K562 (cell line): ENCODE data around the gene PDE8A. TPM values are rescaled to one million over a fixed set of nuclear protein-coding genes. Genes with fewer than 3 reads are reported as not detected.

Source experiments
- ATAC-seq: fragments of 200-7000 bp; cut with Tn5 transposase; 3 replicates; pipeline ENCODE4 v1.9.1; 2020; ENCODE audit warnings: moderate library complexity
- BruUV-seq: library from RNA; stranded (reverse); fragments of 400-500 nt; replicated peaks from 2 replicates; lab custom pipeline; 2021; lab: Mats Ljungman, UMichigan
- CTCF ChIA-PET: fragments of 300-600 bp; formaldehyde crosslinking; extraction: SDS; loops from one replicate; lab custom pipeline; 2021; ENCODE audit warnings: low intra/inter-chr PET ratio; lab: Yijun Ruan, JAX
- POLR2A ChIA-PET: fragments of 300-600, 350-650 bp; sonication (Branson Sonifier 250); formaldehyde crosslinking; extraction: SDS; loops from one replicate; lab custom pipeline; 2021; ENCODE audit warnings: antibody characterized with exemption, inconsistent platforms; lab: Yijun Ruan, JAX
- DNase-seq, 4 experiments: peaks; one replicate each; pipeline versions ENCODE4 v3.0.0 to v3.0.0-alpha.2; 2011 to 2018; ENCODE audit warnings: low spot score in 3 of 4, mixed read lengths in 3 of 4; ENCODE audit errors: extremely low read depth in 1 of 4
- FAIRE-seq: peaks from 2 replicates; lab custom pipeline; 2011; peaks lifted over from hg19 to GRCh38; lab: Jason Lieb, UNC
- H2AFZ ChIP-seq: 2 replicates; pipeline ENCODE4 v1.6.0; 2011; ENCODE audit warnings: low read depth, low read length, control low read depth, inconsistent platforms
- H3K27ac ChIP-seq: fragments of 200-600 bp; 3 replicates; pipeline ENCODE4 v1.8.0; 2011; ENCODE audit warnings: low read depth, mild to moderate bottlenecking, control low read depth, inconsistent platforms, low read length, moderate library complexity, mixed read lengths; ENCODE audit errors: extremely low read depth
- H3K27me3 ChIP-seq, 2 experiments: fragments of 300-600 bp in 1 of 2; 2 replicates in 1 of 2; 3 replicates in 1 of 2; pipeline versions ENCODE4 v1.6.0 to v1.8.0; 2011; ENCODE audit warnings: inconsistent platforms in 2 of 2, low read length in 2 of 2, mild to moderate bottlenecking in 1 of 2, mixed read lengths in 1 of 2, moderate library complexity in 1 of 2; ENCODE audit not compliant: control insufficient read depth in 2 of 2, insufficient read depth in 2 of 2
- H3K36me3 ChIP-seq: fragments of 300-600 bp; 3 replicates; pipeline ENCODE4 v1.8.0; 2011; ENCODE audit warnings: mild to moderate bottlenecking, low read length, inconsistent platforms; ENCODE audit not compliant: control insufficient read depth, insufficient read depth
- H3K4me1 ChIP-seq, 2 experiments: fragments of 200-600 bp in 1 of 2; replicated peaks in 1 of 2; 2 replicates in 1 of 2; 3 replicates in 1 of 2; pipeline versions ENCODE4 v1.5.1 to v1.8.0; 2011; ENCODE audit warnings: inconsistent platforms in 2 of 2, low read length in 2 of 2, mild to moderate bottlenecking in 1 of 2, mixed read lengths in 1 of 2, moderate library complexity in 1 of 2; ENCODE audit not compliant: control insufficient read depth in 2 of 2, insufficient read depth in 2 of 2
- H3K4me2 ChIP-seq: 2 replicates; pipeline ENCODE4 v1.6.1; 2011; ENCODE audit warnings: low read length, control low read depth, inconsistent platforms, mixed read lengths; ENCODE audit not compliant: insufficient read depth
- H3K4me3 ChIP-seq: fragments of 200-600 bp; sonication (generic), shearing (Covaris generic); 2 replicates; pipeline ENCODE4 v1.5.1; 2016; ENCODE audit warnings: control low read depth, inconsistent platforms
- H3K79me2 ChIP-seq: fragments of 200-600 bp; 3 replicates; pipeline ENCODE4 v1.8.0; 2011; ENCODE audit warnings: low read length, inconsistent platforms; ENCODE audit not compliant: control insufficient read depth, insufficient read depth
- H3K9ac ChIP-seq, 2 experiments: 2 replicates each; pipeline versions ENCODE4 v1.6.0 to v1.6.1; 2011; ENCODE audit warnings: low read depth in 2 of 2, low read length in 2 of 2, control low read depth in 1 of 2, inconsistent platforms in 1 of 2, mild to moderate bottlenecking in 1 of 2, mixed read lengths in 1 of 2; ENCODE audit not compliant: insufficient read depth in 1 of 2
- H3K9me1 ChIP-seq: one replicate; pipeline ENCODE4 v1.6.0; 2011; ENCODE audit warnings: inconsistent platforms, mild to moderate bottlenecking, low read length, moderate library complexity; ENCODE audit not compliant: control insufficient read depth, insufficient read depth
- H3K9me3 ChIP-seq: replicated peaks from 2 replicates; pipeline ENCODE4 v1.5.1; 2011; ENCODE audit warnings: low read depth, low read length, inconsistent platforms; ENCODE audit not compliant: control insufficient read depth, insufficient read depth
- H4K20me1 ChIP-seq: replicated peaks from 2 replicates; pipeline ENCODE4 v1.6.1; 2011; ENCODE audit warnings: low read length, inconsistent platforms, mixed read lengths; ENCODE audit not compliant: control insufficient read depth, insufficient read depth
- RAD21 ChIP-seq, 2 experiments: fragments of 250-450 bp in 1 of 2; fragments of 450-650 bp in 1 of 2; sonication (Bioruptor Pico) in 1 of 2; formaldehyde crosslinking in 1 of 2; IDR thresholded peaks in 1 of 2; conservative IDR thresholded peaks in 1 of 2; 2 replicates each; pipeline versions ENCODE4 v1.4.0 to v1.8.0; 2020 to 2022; ENCODE audit warnings: mild to moderate bottlenecking in 2 of 2, moderate library complexity in 1 of 2
- TCF7L2 ChIP-seq: fragments of 150-350 bp; IDR thresholded peaks from 2 replicates; pipeline ENCODE4 v1.6.1; 2016; ENCODE audit warnings: low read depth, mild to moderate bottlenecking, low read length, moderate library complexity
- WGBS: fragments of 100-300 bp; shearing (Covaris generic); methylation state at CpG from one replicate; pipeline ENCODE4 v1.1.6; 2016; ENCODE audit warnings: low coverage, mixed read lengths; ENCODE audit not compliant: insufficient coverage; ENCODE audit errors: missing lambda C conversion rate; 5-methylcytosine and 5-hydroxymethylcytosine counted together
- in situ Hi-C: fragments of 300-500 bp; cut with MboI; formaldehyde crosslinking; loops from 4 replicates; pipeline ENCODE4 v1.15.0; 2018; ENCODE audit warnings: inconsistent platforms, mixed read lengths
- intact Hi-C: fragments of 100-400 bp; cut with micrococcal nuclease; formaldehyde crosslinking; loops from 2 replicates; pipeline ENCODE4 v1.14.2; 2022
- polyA plus RNA-seq, 8 experiments: library from polyadenylated mRNA; depleted of rRNA in 4 of 8; stranded (reverse) in 5 of 8; unstranded in 3 of 8; fragments of >200 nt; fragmentation: Nextera tagmentation in 2 of 8; fragmentation: Illumina TruSeq in 1 of 8; extraction: Ambion mirVana in 2 of 8; extraction: Trizol in 1 of 8; gene quantifications; 2 replicates each; pipeline versions ENCODE4 v1.2.1 to v1.2.3, GENCODE V29; 2011 to 2014; ENCODE audit warnings: inconsistent platforms in 1 of 8, missing spikeins in 1 of 8
- total RNA-seq, 7 experiments: library from RNA; depleted of rRNA in 6 of 7; stranded (reverse); fragments of >200 nt in 6 of 7; fragmentation: Illumina TruSeq in 2 of 7; extraction: Trizol in 2 of 7; gene quantifications; 2 replicates each; pipeline versions ENCODE4 v1.2.1 to v1.2.3, GENCODE V29; 2011 to 2021; ENCODE audit warnings: low replicate concordance in 1 of 7
- TF ChIP-seq, protein P1 (sequence below), 3 experiments: IDR thresholded peaks in 2 of 3; conservative IDR thresholded peaks in 1 of 3; 2 replicates each; pipeline ENCODE4 v1.5.1; 2011 to 2012; ENCODE audit warnings: low read length in 3 of 3, mild to moderate bottlenecking in 3 of 3, control low read depth in 2 of 3, improper control_type of control experiment in 1 of 3, inconsistent platforms in 1 of 3, low read depth in 1 of 3, mixed read lengths in 1 of 3, moderate library complexity in 1 of 3; ENCODE audit not compliant: insufficient read depth in 2 of 3

Gene PDE8A
- total and polyA plus RNA-seq, 9 of the 15 experiments (the other 6 are each of a cell fraction or from before 2014, with no cell fraction given), result 5.9 to 40.3 (median 19.8) TPM

- POLR2A ChIA-PET, result interaction anchor here (0.7 to 1.9 kb wide), 5 partner anchors 17 to 47 kb away, joined by 3 to 10 read pairs (median 4); no protein-coding TSS in a partner anchor
- intact Hi-C loops, result loop anchor here (1.0 to 2.0 kb wide), 2 partner anchors 23 to 50 kb away; no protein-coding TSS in a partner anchor
Measured at GRCh38 chr15:85005319-85005718, 23.7 kb downstream of the PDE8A start.

More at GRCh38 chr15:85005319-85005718, 23.7 kb downstream of the PDE8A start:
- H3K79me2 ChIP-seq, result peaks cover 93% of the 10 kb centered on the region
- peaks cover 3% of the 10 kb centered on the region for H3K9me1 ChIP-seq
- ATAC-seq, result no peak
- H3K9ac ChIP-seq, result no peak overlapping the region
- no peak overlapping the region for H3K4me2 ChIP-seq
- CTCF ChIA-PET, result interaction anchor here (0.6 kb wide), 1 partner anchor 49 kb away, joined by 3 read pairs; no protein-coding TSS in a partner anchor
- BruUV-seq, result no TSS peak
- in situ Hi-C loops, result no loop called here
- H3K9me3 ChIP-seq, result no peaks in the 10 kb centered on the region
- H3K4me3 ChIP-seq, result no peak overlapping the region
- peaks cover 3% of the 10 kb centered on the region; the same call in 1 of the 3 replicates for H3K36me3 ChIP-seq
- TF ChIP-seq RAD21 (CRISPR knock-in tag; conservative IDR thresholded peaks at IDR 0.05 in 1 of 2, IDR thresholded peaks at IDR 0.05 in 1 of 2) (peak in 1 of 2 experiments; percentile 22; a peak in 2 of 4 replicates), TCF7L2 (no peak)
- TF ChIP-seq, protein P1, sequence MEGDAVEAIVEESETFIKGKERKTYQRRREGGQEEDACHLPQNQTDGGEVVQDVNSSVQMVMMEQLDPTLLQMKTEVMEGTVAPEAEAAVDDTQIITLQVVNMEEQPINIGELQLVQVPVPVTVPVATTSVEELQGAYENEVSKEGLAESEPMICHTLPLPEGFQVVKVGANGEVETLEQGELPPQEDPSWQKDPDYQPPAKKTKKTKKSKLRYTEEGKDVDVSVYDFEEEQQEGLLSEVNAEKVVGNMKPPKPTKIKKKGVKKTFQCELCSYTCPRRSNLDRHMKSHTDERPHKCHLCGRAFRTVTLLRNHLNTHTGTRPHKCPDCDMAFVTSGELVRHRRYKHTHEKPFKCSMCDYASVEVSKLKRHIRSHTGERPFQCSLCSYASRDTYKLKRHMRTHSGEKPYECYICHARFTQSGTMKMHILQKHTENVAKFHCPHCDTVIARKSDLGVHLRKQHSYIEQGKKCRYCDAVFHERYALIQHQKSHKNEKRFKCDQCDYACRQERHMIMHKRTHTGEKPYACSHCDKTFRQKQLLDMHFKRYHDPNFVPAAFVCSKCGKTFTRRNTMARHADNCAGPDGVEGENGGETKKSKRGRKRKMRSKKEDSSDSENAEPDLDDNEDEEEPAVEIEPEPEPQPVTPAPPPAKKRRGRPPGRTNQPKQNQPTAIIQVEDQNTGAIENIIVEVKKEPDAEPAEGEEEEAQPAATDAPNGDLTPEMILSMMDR (IDR thresholded peaks at IDR 0.05 in 2 of 3, conservative IDR thresholded peaks at IDR 0.05 in 1 of 3; ENCODE audit: insufficient read depth in 2 of 3, low read depth in 1 of 3, low read length in 3 of 3), result peak in 1 of 3 experiments; percentile 25; a peak in 3 of 6 replicates
- H2AFZ ChIP-seq, result no peak overlapping the region
- FAIRE-seq, result no peak
- no peak overlapping the region for H3K27ac ChIP-seq
- 65% methylated on average over 2 of the region's 2 CpGs for whole genome bisulfite sequencing
- no peak for DNase-seq
- H3K4me1 ChIP-seq, result peaks cover 11 to 45% of the 10 kb centered on the region in 2 experiments; a peak in 4 of 5 replicates
- no peaks in the 10 kb centered on the region for H3K27me3 ChIP-seq
- H4K20me1 ChIP-seq, result peaks cover 9% of the 10 kb centered on the region
